Left lobe of liver (tissue), 2 donors: ENCODE data around the gene KCNJ18. TPM values are rescaled to one million over a fixed set of nuclear protein-coding genes. Genes with fewer than 3 reads are reported as not detected.
"Not testable (repeated sequence)": the region's sequence is repeated elsewhere in the genome, so short reads cannot be mapped to it uniquely, and the experiment has no call there.

Source experiments
- ATAC-seq: fragments of 200-7000 bp; cut with Tn5 transposase; one replicate; pipeline ENCODE4 v1.9.1; 2020; ENCODE audit warnings: mild to moderate bottlenecking, moderate library complexity
- DNase-seq: peaks from one replicate; pipeline ENCODE4 v3.0.0-alpha.2; 2020; ENCODE audit warnings: low spot score
- total RNA-seq: library from RNA; stranded (reverse); gene quantifications from one replicate; pipeline ENCODE4 v1.2.1, GENCODE V29; 2021
- donor health status: DM: no; HTN: no; CAD: no; lungs with moderate emphysema.
- donor health status: DM: no; HTN: yes; CAD: no.

The KCNJ18 gene
- total RNA-seq, 1 donor from 2014 or later = not detected

DNA sequence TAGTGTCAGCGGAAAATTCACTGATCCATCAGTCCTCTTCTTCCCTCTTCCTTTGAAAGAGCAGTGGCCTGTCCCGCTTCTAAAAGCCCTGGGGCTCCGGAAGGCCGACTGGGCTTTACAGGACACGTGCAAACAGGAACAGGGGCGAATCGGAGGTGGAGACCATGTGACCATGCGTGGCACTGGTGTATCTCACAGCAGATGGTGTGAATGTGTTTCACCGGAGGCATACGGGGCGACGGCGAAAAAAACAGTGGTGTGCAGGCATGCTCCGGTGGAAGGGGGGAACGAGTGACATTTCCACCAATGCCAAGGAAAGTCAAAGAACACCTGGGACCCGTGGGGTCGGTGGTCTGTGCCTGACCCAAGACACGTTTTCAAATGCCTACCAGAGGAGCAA is 8.4 kb upstream of the KCNJ18 start:
- DNase-seq, ATAC-seq: not testable (repeated sequence)

DNA sequence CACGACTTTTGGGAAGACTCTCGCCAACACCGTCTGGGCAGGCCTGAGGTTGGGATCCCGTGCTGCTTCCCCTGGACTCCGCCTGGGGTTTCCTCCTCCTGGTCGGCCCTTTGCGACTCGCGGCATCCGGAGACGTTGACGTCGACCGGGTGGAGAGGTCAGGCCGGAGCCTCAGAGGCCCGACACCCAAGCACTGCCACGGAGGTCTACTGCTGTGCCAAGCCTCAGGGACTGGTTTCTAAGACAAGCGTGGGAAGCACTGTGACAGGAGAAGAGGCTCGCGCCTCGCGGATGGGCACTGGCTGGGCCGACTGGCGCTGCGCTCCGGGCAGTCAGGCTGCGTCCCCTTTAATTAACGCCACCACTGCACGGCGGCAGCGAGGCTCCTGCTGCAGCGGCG is 7.9 kb upstream of the KCNJ18 start:
- DNase-seq, ATAC-seq: not testable (repeated sequence)

DNA sequence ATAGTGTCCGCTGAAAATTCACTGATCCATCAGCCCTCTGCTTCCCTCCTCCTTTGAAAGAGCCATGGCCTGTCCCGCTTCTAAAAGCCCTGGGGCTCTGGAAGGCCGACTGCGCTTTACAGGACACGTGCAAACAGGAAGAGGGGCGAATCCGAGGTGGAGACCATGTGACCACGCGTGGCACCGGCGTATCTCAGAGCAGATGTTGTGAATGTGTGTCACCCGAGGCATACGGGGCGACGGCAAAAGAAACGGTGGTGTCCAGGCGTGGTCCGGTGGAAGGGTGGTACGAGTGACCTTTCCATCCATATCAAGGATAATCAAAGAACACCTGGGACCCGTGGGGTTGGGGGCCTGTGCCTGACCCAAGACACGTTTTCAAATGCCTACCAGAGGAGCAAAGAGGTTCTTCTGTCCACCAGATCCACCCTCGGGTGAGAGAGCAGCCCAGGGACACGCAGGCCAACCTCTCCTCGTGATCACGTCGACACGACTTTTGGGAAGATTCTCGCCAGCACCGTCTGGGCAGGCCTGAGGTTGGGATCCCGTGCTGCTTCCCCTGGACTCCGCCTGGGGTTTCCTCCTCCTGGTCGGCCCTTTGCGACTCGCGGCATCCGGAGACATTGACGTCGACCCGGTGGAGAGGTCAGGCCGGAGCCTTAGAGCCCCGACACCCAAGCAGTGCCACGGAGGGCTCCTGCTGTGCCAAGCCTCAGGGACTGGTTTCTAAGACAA is 7.1 kb upstream of the KCNJ18 start:
- DNase-seq, ATAC-seq: not testable (repeated sequence)

DNA sequence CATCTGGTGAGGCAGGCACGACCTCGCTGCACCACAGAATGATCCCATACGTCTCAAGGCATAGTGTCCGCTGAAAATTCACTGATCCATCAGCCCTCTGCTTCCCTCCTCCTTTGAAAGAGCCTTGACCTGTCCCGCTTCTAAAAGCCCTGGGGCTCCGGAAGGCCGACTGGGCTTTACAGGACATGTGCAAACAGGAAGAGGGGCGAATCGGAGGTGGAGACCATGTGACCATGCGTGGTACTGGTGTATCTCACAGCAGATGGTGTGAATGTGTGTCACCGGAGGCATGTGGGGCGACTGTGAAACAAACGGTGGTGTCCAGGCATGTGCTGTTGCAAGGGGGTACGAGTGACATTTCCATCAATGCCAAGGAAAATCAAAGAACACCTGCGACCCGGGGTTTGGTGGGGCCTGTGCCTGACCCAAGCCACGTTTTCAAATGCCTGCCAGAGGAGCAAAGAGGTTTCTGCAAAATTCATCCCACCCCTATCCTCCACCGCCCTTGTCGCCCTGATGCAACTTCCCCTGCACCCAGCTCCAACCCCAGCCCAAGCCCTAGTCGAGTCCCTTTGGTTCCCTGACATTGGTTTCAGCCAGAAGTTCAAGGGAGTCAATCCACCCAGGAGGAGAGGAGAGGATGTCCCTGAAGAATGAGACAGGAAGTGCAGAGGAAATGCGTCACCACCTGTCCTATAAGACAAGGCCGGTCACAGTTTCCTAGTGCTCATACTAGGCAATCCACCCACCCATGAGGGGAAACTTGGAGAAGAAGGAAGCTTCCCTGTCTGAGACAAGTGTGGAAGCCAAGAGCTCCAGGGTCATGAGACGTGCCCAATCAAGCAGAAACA is 5.9 kb upstream of the KCNJ18 start:
- no peak for ATAC-seq
- no peak for DNase-seq

DNA sequence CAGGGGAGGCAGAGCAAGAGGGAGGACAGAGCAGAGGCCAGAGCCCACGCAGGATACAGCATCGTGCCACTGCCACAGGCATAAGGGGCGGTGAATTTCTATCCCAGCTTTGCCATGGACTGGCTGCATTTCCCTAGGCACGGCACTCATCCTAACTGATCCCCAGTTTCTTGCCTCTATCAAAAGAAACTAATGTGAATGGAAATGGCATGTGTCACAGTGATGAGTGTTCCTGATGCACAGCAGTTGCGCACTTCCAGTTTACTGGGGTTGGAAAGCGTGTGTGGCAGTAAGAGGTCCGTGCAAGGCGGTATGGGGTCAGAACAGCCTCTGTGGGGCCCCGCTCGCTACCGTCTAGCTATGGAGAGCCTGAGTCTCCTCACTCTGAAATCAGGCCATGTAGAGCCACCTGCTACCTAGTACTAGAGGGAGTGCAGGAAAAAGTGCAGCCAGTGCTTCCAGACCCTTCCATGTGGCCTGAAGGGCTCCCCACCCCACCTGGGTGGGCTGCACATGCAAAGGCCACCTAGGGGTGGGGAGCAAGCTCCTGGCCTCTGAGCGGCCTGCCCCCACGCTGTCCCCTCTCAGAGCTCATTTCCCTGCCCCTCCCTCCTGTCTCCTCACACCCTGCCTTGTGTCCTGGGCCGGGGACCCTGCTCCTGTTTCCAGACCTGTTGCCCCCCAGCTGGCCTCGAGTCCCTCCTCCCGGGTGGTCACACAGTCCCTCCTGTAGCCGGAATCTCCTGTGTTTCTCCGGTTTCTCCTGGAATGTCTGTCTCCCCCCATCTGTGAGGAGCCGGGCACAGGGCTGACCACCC is 5.0 kb upstream of the KCNJ18 start:
- no peak for DNase-seq
- ATAC-seq = no peak

DNA sequence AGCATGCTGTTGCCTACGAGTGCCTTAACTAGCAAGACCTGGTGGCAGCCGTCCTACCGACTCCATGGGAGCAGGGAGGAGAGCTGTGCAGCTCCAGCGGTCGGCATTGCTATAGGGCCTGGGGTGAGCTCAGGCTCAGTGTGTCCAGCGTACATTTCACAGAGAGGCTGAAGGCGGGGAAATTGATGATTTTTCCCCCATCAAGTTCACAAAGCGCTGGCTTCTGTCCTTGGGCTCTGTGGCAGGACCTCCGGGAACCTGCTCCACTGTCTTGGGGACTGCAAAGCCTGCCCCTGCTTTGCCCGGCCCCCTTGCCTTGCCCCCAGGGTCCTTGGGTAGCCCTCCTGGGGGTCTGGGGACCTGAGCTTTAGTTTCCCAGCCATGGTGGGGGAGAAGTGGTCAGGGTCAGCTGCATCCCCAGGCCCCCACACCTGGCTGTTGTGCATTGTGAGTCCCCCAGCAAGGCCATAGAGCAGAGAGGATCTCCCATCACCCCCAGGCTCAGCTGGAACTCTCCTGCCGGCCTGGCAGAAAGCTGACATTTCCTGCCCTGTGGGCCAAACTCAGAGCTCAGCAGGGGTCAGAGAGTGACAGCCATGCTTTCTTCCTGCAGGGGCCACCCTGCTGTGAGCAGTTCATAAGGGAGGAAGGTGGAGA is 3.9 kb upstream of the KCNJ18 start:
- ATAC-seq (no peak), DNase-seq (no peak)

DNA sequence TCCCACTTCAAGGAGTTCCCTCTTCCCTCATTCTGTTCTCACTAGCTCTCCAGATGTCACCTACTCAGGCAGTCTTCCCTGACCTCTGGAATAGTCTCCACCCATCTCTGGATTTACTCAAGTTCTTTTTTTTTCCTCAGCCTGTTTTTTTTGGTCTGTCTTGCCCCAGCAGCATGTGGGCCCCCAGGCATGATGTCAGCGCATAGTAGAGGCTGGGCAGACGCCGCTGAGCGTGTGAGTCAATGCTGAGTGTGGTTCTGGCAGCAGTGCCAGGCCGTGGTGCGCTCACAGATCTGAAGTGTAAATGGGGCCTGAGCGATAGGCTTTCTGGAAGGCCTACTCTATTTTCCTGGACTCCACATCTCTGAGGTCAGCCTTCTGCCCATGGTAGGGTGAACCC is 2.7 kb upstream of the KCNJ18 start:
- DNase-seq (no peak), ATAC-seq (no peak)

DNA sequence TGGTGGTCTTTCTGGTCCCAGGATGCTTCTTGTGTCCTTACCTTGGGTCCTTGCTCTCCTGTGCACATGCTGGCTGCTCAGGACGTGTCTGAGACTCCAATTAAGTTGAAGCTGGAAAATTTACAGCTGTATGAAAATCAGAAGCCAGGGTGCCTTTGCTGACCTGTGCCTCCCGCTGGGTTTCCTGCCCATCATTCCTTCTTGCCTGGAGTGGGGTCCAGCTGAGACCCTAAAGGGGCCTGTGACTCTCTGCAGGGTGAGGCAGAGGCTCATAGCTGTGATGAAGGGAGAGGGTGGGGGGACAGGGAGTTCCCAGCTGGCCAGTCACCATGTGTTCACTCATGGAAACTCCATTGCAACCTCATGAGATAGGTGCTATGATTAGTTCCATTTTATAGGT is 1.5 kb upstream of the KCNJ18 start:
- not testable (repeated sequence) for ATAC-seq, DNase-seq

DNA sequence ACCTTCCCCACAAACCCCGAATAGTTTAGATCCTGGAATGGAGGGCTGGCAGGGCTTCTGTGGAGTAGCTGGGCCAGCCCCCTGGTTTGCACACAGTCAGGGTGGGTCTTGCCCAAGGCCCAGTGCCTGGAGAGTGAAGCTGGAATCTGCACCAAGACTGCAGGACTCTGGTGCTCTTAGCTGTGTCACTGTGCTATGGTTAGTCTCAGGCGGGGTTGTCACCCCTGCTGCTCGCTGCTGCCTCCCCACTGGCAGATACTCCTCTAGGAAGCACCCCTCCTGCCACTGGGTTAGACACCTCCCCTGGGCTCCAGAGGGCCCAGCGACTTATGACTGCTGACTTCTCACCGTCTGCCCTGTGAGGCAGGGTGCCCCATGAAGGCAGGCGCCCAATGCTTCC is 842 bp upstream of the KCNJ18 start:
- not testable (repeated sequence) for DNase-seq, ATAC-seq

DNA sequence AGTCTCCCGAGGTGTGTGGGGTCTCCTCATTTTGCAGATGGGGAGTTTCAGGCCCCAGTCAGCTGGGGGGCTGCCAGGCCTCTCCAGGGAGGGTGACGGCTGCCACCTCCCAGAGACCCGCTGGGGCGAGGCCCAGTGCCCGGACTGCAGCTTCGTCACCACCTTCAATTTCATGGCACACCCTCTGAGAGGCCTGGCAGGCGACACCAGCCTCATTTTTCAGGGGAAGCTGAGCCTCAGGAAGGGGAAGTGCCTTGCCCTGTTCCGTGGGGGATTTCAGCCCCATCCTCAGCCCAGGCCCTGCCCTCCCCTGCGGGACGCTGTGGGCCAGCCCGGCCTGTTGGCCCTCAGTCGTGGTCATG is 362 bp downstream of the KCNJ18 start:
- not testable (repeated sequence) for DNase-seq, ATAC-seq

DNA sequence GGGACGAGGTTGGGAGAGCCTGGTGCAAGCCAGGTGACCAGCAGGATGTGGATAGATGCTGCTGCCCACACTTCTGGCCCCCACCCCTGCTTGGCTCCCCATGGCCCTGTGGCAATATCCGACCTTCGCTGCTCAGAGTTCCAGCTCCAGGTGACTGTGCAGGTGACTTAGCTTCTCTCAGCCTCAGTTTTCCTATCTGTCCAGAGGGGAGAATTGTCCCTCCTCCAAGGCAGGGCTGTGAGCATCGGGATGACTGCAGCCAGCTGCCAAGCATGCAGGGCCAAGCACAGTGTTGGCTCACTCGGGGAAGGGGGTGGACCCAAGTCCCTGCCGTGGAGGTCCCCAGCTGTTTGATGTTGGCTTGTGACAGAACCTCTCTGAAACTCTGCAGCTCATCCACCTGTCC is 1.1 kb downstream of the KCNJ18 start:
- DNase-seq, ATAC-seq: not testable (repeated sequence)

DNA sequence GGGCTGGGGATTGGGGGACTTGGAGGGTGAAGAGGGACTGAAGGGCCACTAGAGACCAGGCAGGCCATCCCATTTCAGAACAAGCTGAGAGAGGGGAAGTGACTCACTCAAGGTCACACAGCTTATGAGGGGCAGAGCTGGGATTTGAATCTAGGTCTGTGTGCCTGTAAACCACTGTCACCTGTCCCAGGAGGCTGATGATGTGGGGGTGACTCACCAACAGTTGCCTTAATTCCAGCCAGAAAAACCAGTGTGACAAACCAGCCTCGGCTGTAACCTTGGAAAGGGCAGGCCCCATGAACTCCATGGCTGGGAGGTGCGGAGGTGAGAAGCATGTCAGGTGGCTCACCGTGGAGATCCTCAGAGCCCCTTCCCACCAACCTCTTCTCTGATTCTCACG is 1.6 kb downstream of the KCNJ18 start:
- not testable (repeated sequence) for ATAC-seq, DNase-seq

DNA sequence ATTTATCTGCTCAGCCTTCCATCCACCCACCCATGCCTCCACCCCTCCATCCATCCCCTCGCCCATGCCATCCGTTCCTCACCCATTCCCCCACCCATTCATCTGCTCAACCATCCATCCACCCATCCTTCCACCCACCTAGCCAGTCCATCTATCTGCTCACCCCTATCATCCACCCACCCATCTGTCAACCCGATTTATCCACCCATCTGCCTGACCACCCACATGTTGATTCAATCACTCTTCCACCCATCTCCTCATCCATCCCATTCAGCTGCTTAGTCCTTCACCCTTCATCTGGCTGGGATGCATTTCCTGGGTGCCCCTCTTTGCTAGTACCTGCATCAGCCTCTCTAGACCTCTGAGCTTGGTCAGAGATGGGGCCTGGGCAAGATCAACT is 3.9 kb downstream of the KCNJ18 start:
- DNase-seq = not testable (repeated sequence)

DNA sequence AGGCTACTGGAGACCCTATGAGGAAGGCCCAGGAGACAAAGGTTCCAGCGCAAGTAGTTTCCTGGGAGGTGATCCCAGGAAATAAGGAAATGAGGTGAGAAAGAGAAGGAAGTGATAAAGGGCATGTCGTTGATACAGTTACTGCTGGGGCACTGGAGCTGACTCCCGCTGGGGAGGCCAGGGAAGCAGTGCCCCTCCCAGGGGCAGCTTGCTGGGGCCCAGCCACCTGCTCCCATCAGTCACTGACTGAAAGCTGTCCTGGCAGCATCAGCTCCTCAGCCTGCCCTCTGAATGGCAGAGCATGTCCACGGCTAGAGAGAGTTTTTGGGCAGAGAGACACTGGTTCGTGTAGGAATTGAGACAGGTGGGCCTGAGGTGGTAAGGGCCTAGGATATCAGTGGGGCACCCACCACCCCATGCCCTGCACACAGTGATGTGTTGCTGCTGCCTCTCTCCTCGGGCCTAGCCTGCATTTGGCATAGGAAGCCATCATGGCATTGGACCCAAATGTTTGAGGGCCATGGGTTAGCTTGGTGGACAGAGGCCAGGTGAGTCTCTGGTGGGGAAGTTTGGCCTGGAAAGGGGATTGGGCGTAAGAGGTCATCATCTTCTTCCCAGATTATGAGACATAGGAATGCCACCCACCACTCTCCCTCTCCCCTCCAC is 4.7 kb downstream of the KCNJ18 start:
- ATAC-seq = not testable (repeated sequence)

More for the DNA sequence above, 3.9 kb downstream of the KCNJ18 start:
- ATAC-seq = not testable (repeated sequence)

DNA sequence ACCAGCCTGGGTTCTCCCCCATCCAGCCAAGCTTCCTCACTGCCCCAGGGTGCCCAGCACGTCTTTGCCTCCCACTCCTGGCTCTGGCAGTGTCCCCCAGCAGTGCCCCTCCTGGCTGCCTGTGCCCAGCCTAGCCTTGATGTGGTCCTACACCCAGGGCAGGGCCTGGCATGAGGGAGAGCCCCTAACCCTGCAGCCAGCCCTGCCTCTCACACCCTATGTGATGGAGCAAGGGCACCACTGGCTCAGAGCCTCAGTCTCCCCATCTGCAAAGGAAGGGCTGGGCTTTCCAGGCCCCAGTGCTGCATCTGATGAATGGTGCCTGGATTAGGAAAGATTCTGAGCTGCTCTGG is 5.2 kb downstream of the KCNJ18 start:
- not testable (repeated sequence) for DNase-seq
- ATAC-seq = peak; percentile 12

More for the DNA sequence above, 4.7 kb downstream of the KCNJ18 start:
- DNase-seq = not testable (repeated sequence)

DNA sequence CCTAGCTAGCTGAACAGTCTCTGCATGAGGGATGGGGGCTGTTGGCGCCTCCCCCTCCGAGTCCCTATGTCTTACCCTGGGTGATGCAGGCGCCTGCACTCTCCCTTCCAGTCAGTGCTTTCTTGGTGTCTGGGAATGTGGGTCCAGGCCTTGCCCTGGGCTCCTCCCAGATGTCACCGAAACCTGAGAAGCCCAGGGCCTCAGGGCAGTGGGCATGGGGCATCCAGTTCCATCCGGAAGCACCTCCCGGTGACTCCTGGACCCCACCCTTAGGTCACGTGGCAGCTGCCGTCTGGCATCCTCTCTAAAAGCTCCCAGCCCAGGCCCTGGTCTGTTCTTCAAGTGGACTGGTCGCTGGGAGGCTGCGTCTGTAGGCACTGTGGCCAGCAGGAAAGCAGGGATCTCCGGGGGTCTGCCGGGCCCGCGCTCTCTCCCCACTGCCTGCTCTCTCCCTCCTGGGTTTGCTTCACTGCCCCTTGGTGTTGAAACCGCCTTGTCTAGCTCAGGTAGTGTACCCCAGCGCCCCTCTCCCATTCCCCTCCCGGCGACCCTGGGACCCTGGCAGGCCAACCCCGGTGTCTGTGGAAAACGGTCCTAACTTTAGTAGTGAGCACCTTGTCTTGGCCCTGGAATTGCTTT is 6.2 kb downstream of the KCNJ18 start:
- not testable (repeated sequence) for DNase-seq, ATAC-seq

DNA sequence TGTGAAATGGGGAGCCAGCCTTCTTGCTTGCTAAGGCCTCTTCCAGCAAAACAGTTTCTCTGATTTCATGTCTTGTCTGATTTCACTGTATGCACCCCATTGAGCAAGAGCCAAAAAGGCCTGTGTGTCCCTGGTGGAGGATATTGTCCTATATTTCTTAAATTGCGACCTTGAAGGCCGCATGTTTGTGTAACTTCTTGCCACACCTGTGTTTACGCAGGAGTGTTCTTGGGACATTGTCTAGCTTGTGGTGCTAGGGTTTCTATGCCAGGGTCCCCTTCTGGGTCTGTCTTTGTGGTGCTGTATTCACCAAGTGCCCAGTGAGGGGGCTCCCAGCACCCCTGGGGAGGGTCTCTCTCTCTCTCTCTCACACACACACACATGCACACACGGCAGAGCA is 6.8 kb downstream of the KCNJ18 start:
- DNase-seq, ATAC-seq: not testable (repeated sequence)

DNA sequence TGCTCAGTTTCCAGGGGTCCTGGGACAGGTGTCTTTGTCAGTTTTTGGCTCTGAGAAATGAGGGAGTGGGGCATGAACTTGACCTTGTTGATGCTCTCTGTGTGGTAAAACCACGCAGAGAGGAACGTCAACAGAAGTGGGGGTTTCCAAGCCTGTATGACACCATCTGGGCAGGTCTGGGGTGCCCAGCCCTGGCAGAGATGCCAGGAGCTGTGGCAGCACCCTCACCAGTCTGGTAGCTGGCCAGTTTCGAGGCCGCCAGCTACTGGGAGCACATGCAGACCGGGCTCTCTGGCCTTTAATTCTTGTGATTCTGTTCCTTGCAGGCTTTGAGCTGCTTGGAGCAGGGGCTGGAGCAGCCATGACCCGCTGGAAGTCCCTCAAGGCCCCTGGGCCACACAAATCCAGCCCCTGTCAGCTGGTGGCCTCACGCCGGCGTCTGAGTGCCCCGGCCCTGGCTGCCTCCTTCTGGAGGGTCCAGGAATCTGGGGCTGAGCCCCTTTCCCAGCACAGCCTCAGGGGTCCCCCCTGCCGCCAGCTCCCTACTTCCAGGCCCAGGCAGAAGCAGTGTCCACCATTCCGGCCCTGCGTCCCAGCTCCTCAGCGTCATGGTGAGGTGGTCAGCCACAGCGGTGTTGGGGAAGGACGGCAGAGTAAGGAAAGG is 7.4 kb downstream of the KCNJ18 start:
- not testable (repeated sequence) for DNase-seq

DNA sequence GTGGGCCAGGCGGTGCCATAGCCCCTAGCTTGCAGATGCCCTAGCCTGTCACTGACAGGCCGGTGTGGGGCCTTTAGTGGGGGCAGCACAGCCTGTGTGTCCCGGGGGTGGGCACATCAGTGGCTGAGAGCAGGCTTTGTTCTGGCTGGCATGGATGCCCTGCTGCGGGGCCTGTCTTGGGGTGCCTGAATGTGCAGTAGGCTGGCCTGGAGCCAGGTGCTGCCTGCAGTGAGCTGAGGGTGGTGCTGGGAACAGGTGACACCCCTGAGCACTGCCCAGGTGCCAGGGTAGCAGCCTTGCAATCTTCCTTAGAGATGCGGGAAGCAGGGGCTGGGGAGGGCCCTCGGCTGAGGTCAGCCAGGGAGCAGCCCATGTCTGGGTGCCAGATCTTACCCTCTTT is 8.8 kb downstream of the KCNJ18 start:
- not testable (repeated sequence) for ATAC-seq, DNase-seq

More for the DNA sequence above, 7.4 kb downstream of the KCNJ18 start:
- ATAC-seq = not testable (repeated sequence)
